Mesodermal cell (in vitro differentiated cells): ENCODE measurements around the gene PAPLN.

Experiments
- H3K27ac ChIP-seq: 2 replicates; pipeline ENCODE4 v1.7.0; 2013; ENCODE audit warnings: mild to moderate bottlenecking, low read depth, low read length, moderate library complexity; ENCODE audit not compliant: severe bottlenecking
- H3K36me3 ChIP-seq: 2 replicates; pipeline ENCODE4 v1.7.1; 2013; ENCODE audit warnings: mild to moderate bottlenecking, low read length, moderate library complexity; ENCODE audit not compliant: control insufficient read depth, insufficient read depth
- H3K4me1 ChIP-seq: one replicate; pipeline ENCODE4 v1.7.1; 2013; ENCODE audit warnings: mild to moderate bottlenecking, low read length; ENCODE audit not compliant: insufficient read depth, control insufficient read depth, poor library complexity, severe bottlenecking
- H3K4me3 ChIP-seq: 2 replicates; pipeline ENCODE4 v1.7.0; 2013; ENCODE audit warnings: low read length, control low read depth, mild to moderate bottlenecking; ENCODE audit not compliant: insufficient read depth, poor library complexity, severe bottlenecking; ENCODE audit errors: extremely low read depth
- H3K9me3 ChIP-seq: 2 replicates; pipeline ENCODE4 v1.7.1; 2013; ENCODE audit warnings: mild to moderate bottlenecking, low read length, moderate library complexity; ENCODE audit not compliant: control insufficient read depth
- WGBS, 2 experiments: methylation state at CpG; one replicate each; pipeline ENCODE4 v1.1.5; 2013; ENCODE audit warnings: missing lambda C conversion rate in 2 of 2; ENCODE audit not compliant: insufficient coverage in 2 of 2; 5-methylcytosine and 5-hydroxymethylcytosine counted together

PAPLN gene

DNA sequence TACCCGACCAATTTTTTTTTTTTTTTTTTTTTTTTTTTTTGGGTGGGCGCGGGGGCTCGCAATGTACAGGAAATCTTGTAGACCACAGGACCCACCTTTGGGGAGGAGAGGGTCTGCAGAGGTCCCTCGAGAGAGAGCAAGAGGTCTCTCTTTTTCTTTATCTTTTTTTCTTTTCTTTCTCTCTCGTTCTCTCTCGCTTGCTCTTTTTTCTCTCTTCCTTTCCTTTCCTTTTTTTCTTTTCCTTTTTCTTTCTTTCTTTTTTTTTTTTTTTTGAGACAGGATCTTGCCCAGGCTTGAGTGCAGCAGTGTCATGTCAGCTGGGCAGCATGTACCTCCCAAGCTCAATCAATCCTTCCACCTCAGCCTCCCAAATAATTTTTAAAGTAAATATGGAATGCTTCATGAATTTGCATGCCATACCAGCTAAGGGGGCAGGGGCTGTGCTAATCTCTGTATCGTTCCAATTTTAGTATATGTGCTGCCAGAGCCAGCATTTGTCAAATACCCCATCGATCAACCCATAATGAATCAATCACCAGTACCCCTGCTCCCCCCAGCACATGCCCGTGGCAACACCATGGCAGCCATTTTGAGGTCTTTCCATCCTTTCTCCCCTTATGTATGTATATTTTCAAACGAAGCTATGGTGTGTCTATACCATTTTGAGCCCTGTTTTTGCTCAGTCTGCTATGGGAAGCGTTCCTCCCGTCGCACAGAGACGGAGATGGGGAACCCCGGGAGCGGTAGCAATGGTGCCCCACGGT, 9.3 kb downstream of the PAPLN start:
- no peaks in the 10 kb centered on the region for H3K4me1 ChIP-seq
- H3K36me3 ChIP-seq: no peaks in the 10 kb centered on the region
- 93% methylated on average over 11 of the region's 18 CpGs for WGBS, 2 experiments
- no peaks in the 10 kb centered on the region for H3K9me3 ChIP-seq
- no peak overlapping the region for H3K27ac ChIP-seq
- H3K4me3 ChIP-seq: no peak overlapping the region

GRCh38 chr14:73248108-73248868, 11.0 kb downstream of the PAPLN start:
- no peak overlapping the region for H3K4me3 ChIP-seq
- H3K9me3 ChIP-seq: no peaks in the 10 kb centered on the region
- WGBS, 2 experiments: 94 to 98% methylated on average over 5 of the region's 9 CpGs
- H3K27ac ChIP-seq: no peak overlapping the region
- H3K36me3 ChIP-seq: no peaks in the 10 kb centered on the region
- H3K4me1 ChIP-seq: no peaks in the 10 kb centered on the region

GRCh38 chr14:73249108-73249507, 11.8 kb downstream of the PAPLN start:
- Histone ChIP-seq H3K4me3 (no peak overlapping the region), H3K36me3 (no peaks in the 10 kb centered on the region), H3K27ac (no peak overlapping the region), H3K4me1 (no peaks in the 10 kb centered on the region), H3K9me3 (no peaks in the 10 kb centered on the region)
- WGBS, 2 experiments: 100% methylated on average over 1 of the region's 1 CpG; no CpG with 5 or more reads in 1 of the 2 experiments

GRCh38 chr14:73249564-73250316, 12.4 kb downstream of the PAPLN start:
- no peaks in the 10 kb centered on the region for H3K4me1 ChIP-seq
- no peak overlapping the region for H3K4me3 ChIP-seq
- H3K27ac ChIP-seq: no peak overlapping the region
- 90 to 98% methylated on average over 6 to 8 of the region's 13 CpGs for WGBS, 2 experiments
- H3K36me3 ChIP-seq: no peaks in the 10 kb centered on the region
- no peaks in the 10 kb centered on the region for H3K9me3 ChIP-seq

GRCh38 chr14:73250317-73250713, 13.0 kb downstream of the PAPLN start:
- no peak overlapping the region for H3K27ac ChIP-seq
- no peak overlapping the region for H3K4me3 ChIP-seq
- H3K9me3 ChIP-seq: no peaks in the 10 kb centered on the region
- 94 to 97% methylated on average over 7 of the region's 11 CpGs for WGBS, 2 experiments
- H3K36me3 ChIP-seq: no peaks in the 10 kb centered on the region
- H3K4me1 ChIP-seq: no peaks in the 10 kb centered on the region

- Histone ChIP-seq H3K4me1 (no peaks in the 10 kb centered on the region), H3K27ac (no peak overlapping the region), H3K9me3 (no peaks in the 10 kb centered on the region), H3K36me3 (no peaks in the 10 kb centered on the region), H3K4me3 (no peak overlapping the region)
- 93 to 95% methylated on average over 27 of the region's 27 CpGs for WGBS, 2 experiments
Observed at GRCh38 chr14:73250781-73251500, 13.6 kb downstream of the PAPLN start.

- Histone ChIP-seq H3K9me3 (no peaks in the 10 kb centered on the region), H3K4me3 (no peak overlapping the region), H3K36me3 (no peaks in the 10 kb centered on the region), H3K27ac (no peak overlapping the region), H3K4me1 (no peaks in the 10 kb centered on the region)
- 94 to 97% methylated on average over 23 to 30 of the region's 30 CpGs for WGBS, 2 experiments
Observed at GRCh38 chr14:73251516-73252215, 14.4 kb downstream of the PAPLN start.

- H3K4me3 ChIP-seq: no peak overlapping the region
- no peaks in the 10 kb centered on the region for H3K4me1 ChIP-seq
- H3K36me3 ChIP-seq: no peaks in the 10 kb centered on the region
- WGBS, 2 experiments: 89 to 94% methylated on average over 24 to 27 of the region's 29 CpGs
- H3K9me3 ChIP-seq: no peaks in the 10 kb centered on the region
- H3K27ac ChIP-seq: no peak overlapping the region
Observed at GRCh38 chr14:73252491-73253322, 15.4 kb downstream of the PAPLN start.

GRCh38 chr14:73253323-73253610, 16.0 kb downstream of the PAPLN start:
- Histone ChIP-seq H3K27ac (no peak overlapping the region), H3K4me3 (no peak overlapping the region), H3K4me1 (no peaks in the 10 kb centered on the region), H3K9me3 (no peaks in the 10 kb centered on the region), H3K36me3 (no peaks in the 10 kb centered on the region)
- 94 to 96% methylated on average over 10 of the region's 10 CpGs for WGBS, 2 experiments
